Spinal cord (tissue), 10 donors: ENCODE measurements around the gene VWA1. TPM values are rescaled to one million over a fixed set of nuclear protein-coding genes. Genes with fewer than 3 reads are reported as not detected.
"Not testable (repeated sequence)": the region's sequence is repeated elsewhere in the genome, so short reads cannot be mapped to it uniquely, and the experiment has no call there.

ENCODE experiments used
- DNase-seq, 6 donors: peaks; one replicate each; pipeline versions ENCODE4 v3.0.0 to v3.0.0-alpha.2; 2013 to 2015; ENCODE audit warnings: low spot score in 6 of 6, low read depth in 4 of 6
- H3K27ac ChIP-seq: one replicate; pipeline ENCODE4 v1.5.1; 2013; ENCODE audit warnings: low read depth, low read length, control low read depth
- H3K27me3 ChIP-seq: one replicate; pipeline ENCODE4 v1.6.1; 2013; ENCODE audit warnings: low read length; ENCODE audit not compliant: control insufficient read depth, insufficient read depth
- H3K36me3 ChIP-seq: one replicate; pipeline ENCODE4 v1.6.1; 2013; ENCODE audit warnings: low read length; ENCODE audit not compliant: control insufficient read depth, insufficient read depth
- H3K4me1 ChIP-seq: one replicate; pipeline ENCODE4 v1.6.1; 2013; ENCODE audit warnings: low read length; ENCODE audit not compliant: control insufficient read depth, insufficient read depth
- H3K4me3 ChIP-seq: one replicate; pipeline ENCODE4 v1.5.1; 2013; ENCODE audit warnings: low read depth, low read length, control low read depth
- H3K9me3 ChIP-seq: one replicate; pipeline ENCODE4 v1.6.1; 2013; ENCODE audit warnings: low read length; ENCODE audit not compliant: control insufficient read depth, insufficient read depth
- WGBS: methylation state at CpG from one replicate; pipeline ENCODE4 v1.1.5; 2013; ENCODE audit warnings: missing lambda C conversion rate; ENCODE audit not compliant: insufficient coverage; 5-methylcytosine and 5-hydroxymethylcytosine counted together
- polyA plus RNA-seq, 2 donors: library from polyadenylated mRNA; unstranded; fragments of 120-200 nt; gene quantifications; one replicate each; pipeline ENCODE4 v1.2.1, GENCODE V29; 2013; ENCODE audit not compliant: insufficient read length in 2 of 2
- total RNA-seq, 2 donors: library from RNA; depleted of rRNA in 1 of 2; stranded (reverse); fragments of 120-200 nt in 1 of 2; fragments of >200 nt in 1 of 2; gene quantifications; one replicate each; pipeline versions ENCODE4 v1.2.3 to v1.2.4, GENCODE V29; 2013 to 2014
- donor health status: healthy.

The VWA1 gene
- total and polyA plus RNA-seq, 4 donors, result 11.4 to 67.0 (median 43.8) TPM

GRCh38 chr1:1428967-1429366 lies 6.5 kb upstream of the VWA1 start:
- 93% methylated on average over 4 of the region's 6 CpGs for WGBS
- not testable (repeated sequence) for H3K4me3 ChIP-seq, H3K36me3 ChIP-seq, H3K9me3 ChIP-seq, H3K27me3 ChIP-seq, H3K27ac ChIP-seq, DNase-seq
- H3K4me1 ChIP-seq, result peaks cover 66% of the 10 kb centered on the region

- Histone ChIP-seq H3K4me1 (peaks cover 73% of the 10 kb centered on the region), H3K36me3 (peaks cover 10% of the 10 kb centered on the region), H3K9me3 (no peaks in the 10 kb centered on the region), H3K27me3 (no peaks in the 10 kb centered on the region), H3K4me3 (no peak overlapping the region), H3K27ac (peak overlapping the region; percentile 85)
- DNase-seq, result no peak
- 80% methylated on average over 3 of the region's 6 CpGs for WGBS
Measured at GRCh38 chr1:1429671-1430073, 5.8 kb upstream of the VWA1 start.

DNA sequence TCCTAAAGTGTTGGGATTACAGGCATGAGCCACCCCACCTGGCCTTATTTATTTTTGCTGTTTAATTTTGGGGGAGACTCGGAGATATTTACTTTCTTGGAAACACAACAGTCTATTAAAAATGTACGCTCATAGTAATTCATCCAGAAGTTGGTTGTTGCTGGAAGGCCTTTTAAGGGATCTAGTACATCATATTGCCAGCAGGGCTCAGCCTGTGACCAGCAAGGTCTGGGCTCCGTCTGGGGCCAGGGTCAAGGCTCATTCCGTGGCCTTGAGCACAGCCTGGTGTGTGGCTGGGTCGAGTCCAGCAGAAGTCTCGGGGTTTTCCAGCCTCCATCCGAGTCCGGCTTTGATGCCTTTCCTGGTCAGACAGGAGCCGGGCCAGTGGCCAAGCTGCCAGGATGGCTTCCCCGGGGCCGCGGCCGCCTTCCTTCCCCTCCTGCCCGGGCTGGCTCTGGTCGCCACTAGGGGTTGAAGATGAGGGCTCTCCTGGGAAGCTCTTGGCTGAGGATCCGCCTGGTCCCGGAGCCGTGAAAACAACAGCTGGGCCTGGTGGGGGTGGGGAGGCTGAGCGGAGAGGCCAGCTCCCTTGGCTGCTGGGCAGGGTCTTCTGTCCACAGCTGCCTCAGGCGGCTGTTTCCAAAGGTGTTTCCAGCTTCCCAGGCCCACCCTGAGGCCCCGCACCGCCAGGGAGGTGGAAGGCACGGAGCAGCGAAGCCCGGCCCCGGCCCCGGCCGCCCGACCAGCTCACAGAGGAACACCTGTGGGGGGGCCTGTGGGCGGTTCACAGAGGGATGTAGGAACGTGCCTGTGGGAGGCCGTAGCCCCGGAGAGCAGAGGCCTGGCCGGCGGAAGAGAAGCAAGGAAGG lies 5.1 kb upstream of the VWA1 start:
- DNase-seq, result peak in 2 of 6 donors; percentile 55 to 79

GRCh38 chr1:1430992-1431844 lies 4.3 kb upstream of the VWA1 start:
- Histone ChIP-seq H3K4me3 (no peak overlapping the region), H3K9me3 (no peaks in the 10 kb centered on the region), H3K27ac (peak overlapping the region; percentile 91), H3K36me3 (peaks cover 5% of the 10 kb centered on the region), H3K4me1 (peaks cover 78% of the 10 kb centered on the region), H3K27me3 (no peaks in the 10 kb centered on the region)
- DNase-seq, result no peak
- 51% methylated on average over 12 of the region's 18 CpGs for WGBS

More for the DNA sequence above, 5.1 kb upstream of the VWA1 start:
- Histone ChIP-seq H3K9me3 (no peaks in the 10 kb centered on the region), H3K36me3 (peaks cover 10% of the 10 kb centered on the region), H3K4me3 (no peak overlapping the region), H3K4me1 (peaks cover 80% of the 10 kb centered on the region), H3K27me3 (no peaks in the 10 kb centered on the region), H3K27ac (peak overlapping the region; percentile 85)
- 12% methylated on average over 28 of the region's 35 CpGs for WGBS

DNA sequence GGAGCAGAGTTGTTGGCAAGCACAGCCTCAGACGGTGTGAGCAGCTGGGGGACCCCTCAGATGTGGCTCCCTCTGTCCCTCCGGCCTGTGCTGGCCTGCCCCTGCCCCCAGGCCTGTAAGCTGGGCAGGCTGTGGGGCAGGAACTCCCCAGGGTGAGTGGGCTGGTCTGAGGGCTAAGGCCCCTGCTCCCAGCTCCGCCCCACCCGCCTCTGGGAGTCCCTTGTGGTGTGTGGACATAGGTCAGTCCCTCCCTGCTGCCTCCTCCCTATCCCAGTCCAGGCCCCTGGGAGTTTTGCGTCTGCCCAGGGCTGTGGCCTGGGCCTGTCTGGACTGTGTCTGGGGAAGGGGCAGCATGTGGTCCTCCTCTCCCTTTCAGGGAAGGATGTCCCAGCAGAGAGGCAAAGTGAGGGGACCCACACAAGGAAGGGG lies 3.6 kb upstream of the VWA1 start:
- Histone ChIP-seq H3K27me3 (peaks cover 3% of the 10 kb centered on the region), H3K36me3 (peaks cover 2% of the 10 kb centered on the region), H3K4me3 (no peak overlapping the region), H3K4me1 (peaks cover 78% of the 10 kb centered on the region), H3K27ac (peak overlapping the region; percentile 91), H3K9me3 (no peaks in the 10 kb centered on the region)
- WGBS, result 24% methylated on average over 2 of the region's 5 CpGs
- DNase-seq, result no peak

- H3K27ac ChIP-seq, result peak overlapping the region; percentile 91
- H3K9me3 ChIP-seq, result no peaks in the 10 kb centered on the region
- DNase-seq, result no peak
- H3K4me1 ChIP-seq, result peaks cover 80% of the 10 kb centered on the region
- peaks cover 3% of the 10 kb centered on the region for H3K27me3 ChIP-seq
- no peak overlapping the region for H3K4me3 ChIP-seq
- H3K36me3 ChIP-seq, result peaks cover 8% of the 10 kb centered on the region
- WGBS, result 50% methylated on average over 24 of the region's 28 CpGs
Measured at GRCh38 chr1:1432274-1432950, 3.1 kb upstream of the VWA1 start.

DNA sequence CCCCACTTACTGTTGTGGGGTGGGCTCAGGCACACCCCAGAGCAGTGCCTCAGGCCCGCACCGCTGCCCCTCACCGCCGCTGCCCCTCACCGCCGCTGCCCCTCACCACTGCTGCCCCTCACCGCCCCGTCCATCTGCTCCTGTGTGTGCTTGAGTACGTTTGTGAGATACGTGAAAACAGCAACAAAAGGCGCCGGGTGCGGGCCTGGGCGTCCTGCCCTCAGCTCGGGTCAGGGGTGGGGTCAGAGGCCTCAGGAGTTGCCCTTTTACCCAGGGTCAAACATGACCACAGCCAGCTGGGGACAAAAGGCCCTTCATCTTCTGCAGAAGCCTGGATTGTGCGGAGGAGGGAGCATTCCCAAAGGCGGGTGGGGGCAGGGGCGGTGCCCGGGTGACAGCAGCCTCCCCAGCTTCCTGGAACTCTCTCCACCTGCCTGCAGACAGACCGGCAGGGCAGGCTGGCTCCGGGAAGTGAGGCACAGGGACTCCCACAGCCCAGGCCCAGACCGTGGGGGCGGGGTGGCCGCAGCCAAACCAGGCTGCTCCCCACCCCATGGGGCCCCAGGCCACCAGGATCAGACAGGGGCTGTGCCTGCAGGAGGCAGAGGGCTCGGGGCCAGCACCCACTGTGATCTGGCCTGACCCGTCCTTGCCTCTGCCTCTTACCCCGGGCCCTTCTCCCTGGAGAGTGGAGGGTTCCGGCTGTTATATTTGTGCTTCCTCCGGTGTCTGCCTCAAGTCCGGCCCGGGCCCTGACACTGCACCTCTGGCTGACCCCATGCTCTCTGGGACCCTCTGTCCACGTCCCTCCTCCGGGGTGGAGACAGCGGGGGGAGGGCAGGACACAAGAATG lies 2.3 kb upstream of the VWA1 start:
- H3K4me3 ChIP-seq, result no peak overlapping the region
- no peaks in the 10 kb centered on the region for H3K9me3 ChIP-seq
- WGBS, result 44% methylated on average over 30 of the region's 34 CpGs
- peaks cover 86% of the 10 kb centered on the region for H3K4me1 ChIP-seq
- peaks cover 15% of the 10 kb centered on the region for H3K36me3 ChIP-seq
- peaks cover 3% of the 10 kb centered on the region for H3K27me3 ChIP-seq
- DNase-seq, result peak in 1 of 6 donors; percentile 59
- H3K27ac ChIP-seq, result peak overlapping the region; percentile 91

DNA sequence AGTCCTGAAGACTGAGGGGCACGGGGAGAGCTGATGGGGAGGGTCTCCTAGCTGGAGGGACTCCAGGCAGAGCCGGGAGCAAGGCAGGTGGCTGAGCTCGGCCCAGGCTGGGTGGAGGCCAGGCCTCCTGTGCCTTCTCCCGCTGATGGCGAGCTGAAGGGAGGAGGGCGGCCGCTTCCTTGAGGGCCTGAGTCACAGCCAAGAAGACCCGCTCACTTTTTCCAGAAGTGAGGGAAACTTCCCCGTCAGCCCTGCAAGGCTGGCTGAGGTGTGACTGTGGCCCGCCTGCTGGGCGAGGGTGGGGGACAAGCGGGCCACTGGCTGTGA lies 1.7 kb upstream of the VWA1 start:
- peaks cover 3% of the 10 kb centered on the region for H3K27me3 ChIP-seq

More for the DNA sequence above, 1.7 kb upstream of the VWA1 start:
- Histone ChIP-seq H3K4me1 (peaks cover 90% of the 10 kb centered on the region), H3K36me3 (peaks cover 21% of the 10 kb centered on the region), H3K9me3 (no peaks in the 10 kb centered on the region), H3K4me3 (no peak overlapping the region), H3K27ac (peak overlapping the region; percentile 91)
- DNase-seq, result peak in 1 of 6 donors; percentile 57
- WGBS, result 19% methylated on average over 11 of the region's 12 CpGs
